Stimulated activated effector memory CD8-positive, alpha-beta T cell treated with anti-CD3 and anti-CD28 coated beads, Interleukin-12 subunit alpha, Interleukin-12 subunit beta, amount 100 ng/mL, for 72 hours (primary cell): ENCODE results near the gene ORAI2.
A peak's percentile ranks its signal among the peaks of the same experiment; 100 is the strongest.

Source experiments
- ATAC-seq: fragments of 150-1000 bp; cut with Tn5 transposase; 2 replicates; pipeline ENCODE4 v1.10.0; 2021
- DNase-seq, 2 donors: peaks; one replicate each; pipeline ENCODE4 v3.0.0; 2021 to 2022; ENCODE audit warnings: low spot score in 2 of 2
- H3K27ac Mint-ChIP-seq: one replicate; pipeline ENCODE4 v1.8.0; 2022; ENCODE audit warnings: mild to moderate bottlenecking, mixed read lengths
- H3K36me3 Mint-ChIP-seq: one replicate; pipeline ENCODE4 v1.8.0; 2022; ENCODE audit warnings: mild to moderate bottlenecking, mixed read lengths
- H3K4me1 Mint-ChIP-seq: one replicate; pipeline ENCODE4 v1.8.0; 2022; ENCODE audit warnings: mixed read lengths
- H3K4me3 Mint-ChIP-seq: one replicate; pipeline ENCODE4 v1.8.0; 2022; ENCODE audit warnings: mild to moderate bottlenecking, mixed read lengths
- H3K9me3 Mint-ChIP-seq: one replicate; pipeline ENCODE4 v1.8.0; 2022; ENCODE audit warnings: mixed read lengths

The ORAI2 gene

DNA sequence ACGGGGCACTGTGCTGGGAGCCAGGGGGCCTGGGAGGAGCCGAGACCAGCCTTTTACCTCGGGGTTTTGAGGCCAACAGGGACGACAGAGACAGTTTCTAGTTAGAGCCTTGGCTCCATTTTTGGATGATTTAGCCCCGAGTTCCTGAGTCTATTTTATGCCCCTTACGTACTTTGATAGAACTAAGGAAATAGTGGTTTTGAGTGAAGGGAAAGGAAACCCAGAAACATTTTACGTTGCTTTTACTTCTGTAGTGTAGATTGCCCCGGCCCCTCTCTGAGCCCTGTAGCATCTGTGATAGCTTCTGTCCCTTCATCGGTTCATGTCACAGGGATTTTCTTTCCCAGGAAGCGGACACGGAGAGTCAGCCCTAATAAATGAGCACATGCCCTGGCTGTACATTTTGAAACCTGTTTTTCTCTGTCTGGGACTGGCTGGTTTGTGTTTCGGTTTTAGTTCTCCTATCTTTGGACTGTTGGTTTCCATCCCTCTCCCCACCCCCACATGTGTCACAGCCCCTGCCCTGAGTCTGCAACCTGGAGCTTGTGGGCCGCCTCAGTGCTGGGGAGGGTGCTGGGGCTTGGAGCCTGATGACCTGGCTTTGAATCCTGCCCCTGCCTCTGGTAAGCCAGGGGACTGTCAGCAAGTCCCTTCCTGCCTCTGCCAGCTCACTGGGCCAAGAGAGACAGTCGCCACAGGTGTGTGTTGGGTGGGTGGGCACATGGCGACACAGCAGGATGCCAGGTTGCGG lies 6.9 kb upstream of the ORAI2 start:
- Mint-ChIP-seq H3K9me3 (no peaks in the 10 kb centered on the region), H3K36me3 (peaks cover 65% of the 10 kb centered on the region), H3K27ac (peak overlapping the region; percentile 100), H3K4me3 (peak overlapping the region; percentile 87), H3K4me1 (peaks cover 60% of the 10 kb centered on the region)
- peak; percentile 78 for ATAC-seq
- DNase-seq = peak; percentile 37 to 82

DNA sequence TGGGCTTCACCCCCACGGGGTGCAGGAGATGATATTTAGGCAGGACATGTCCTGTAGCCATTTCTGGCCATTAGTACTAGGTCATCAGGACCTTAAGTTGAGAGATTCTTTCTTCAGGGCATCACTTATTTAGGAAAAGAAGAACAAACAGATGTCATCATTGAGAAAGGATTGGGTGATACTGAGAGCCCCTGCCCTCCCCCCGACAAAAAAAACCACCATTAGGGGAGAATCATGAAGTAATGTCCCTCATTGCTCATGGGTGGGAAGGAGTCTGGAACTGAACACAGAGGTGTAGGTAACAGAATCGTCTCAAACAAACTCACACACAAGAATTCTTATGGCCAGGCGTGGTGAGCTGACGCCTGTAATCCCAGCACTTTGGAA lies 6.4 kb upstream of the ORAI2 start:
- H3K4me3 Mint-ChIP-seq = peak overlapping the region; percentile 87
- no peak for DNase-seq
- H3K27ac Mint-ChIP-seq = peak overlapping the region; percentile 100
- no peaks in the 10 kb centered on the region for H3K9me3 Mint-ChIP-seq
- ATAC-seq = no peak
- H3K36me3 Mint-ChIP-seq = peaks cover 65% of the 10 kb centered on the region
- H3K4me1 Mint-ChIP-seq = peaks cover 66% of the 10 kb centered on the region

DNA sequence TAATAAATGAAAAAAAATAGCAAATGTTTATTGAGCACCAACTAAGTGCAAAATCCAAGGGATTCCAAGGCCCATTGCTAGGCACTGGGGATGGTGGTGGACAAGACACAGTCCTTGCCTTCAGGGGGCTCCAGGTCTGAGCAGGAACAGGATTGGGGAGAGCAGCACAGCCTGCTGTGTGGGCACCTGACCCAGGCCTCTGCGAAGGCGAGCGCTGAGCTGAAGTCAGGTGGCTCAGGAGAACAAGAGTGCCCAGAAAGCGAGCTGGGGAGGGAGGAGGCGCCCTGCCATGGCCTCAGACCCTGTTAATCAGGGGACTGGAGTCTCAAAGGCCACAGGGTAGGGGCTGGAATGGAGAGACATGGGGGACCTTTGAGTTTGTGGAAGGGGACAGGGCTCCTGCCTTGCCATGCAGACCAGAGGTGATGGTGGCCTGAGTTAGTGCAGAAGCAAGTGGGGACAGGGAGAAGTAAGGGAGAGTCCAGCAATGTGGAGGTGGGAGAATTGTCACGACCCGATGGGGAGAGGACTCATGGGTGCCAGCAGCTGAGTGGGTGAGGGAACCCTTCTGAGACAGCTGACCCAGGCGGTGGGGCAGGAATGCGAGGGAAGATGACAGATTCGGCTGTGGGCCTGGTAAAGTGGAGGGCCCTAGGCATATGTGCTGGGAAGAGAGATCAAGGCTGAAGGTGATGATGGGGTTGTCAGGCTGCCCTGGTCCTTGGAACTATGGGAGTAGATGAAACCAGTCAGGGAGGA lies 4.1 kb upstream of the ORAI2 start:
- ATAC-seq = no peak
- Mint-ChIP-seq H3K4me1 (peaks cover 64% of the 10 kb centered on the region), H3K9me3 (no peaks in the 10 kb centered on the region), H3K4me3 (peak overlapping the region; percentile 32), H3K27ac (peak overlapping the region; percentile 100), H3K36me3 (peaks cover 55% of the 10 kb centered on the region)
- no peak for DNase-seq

DNA sequence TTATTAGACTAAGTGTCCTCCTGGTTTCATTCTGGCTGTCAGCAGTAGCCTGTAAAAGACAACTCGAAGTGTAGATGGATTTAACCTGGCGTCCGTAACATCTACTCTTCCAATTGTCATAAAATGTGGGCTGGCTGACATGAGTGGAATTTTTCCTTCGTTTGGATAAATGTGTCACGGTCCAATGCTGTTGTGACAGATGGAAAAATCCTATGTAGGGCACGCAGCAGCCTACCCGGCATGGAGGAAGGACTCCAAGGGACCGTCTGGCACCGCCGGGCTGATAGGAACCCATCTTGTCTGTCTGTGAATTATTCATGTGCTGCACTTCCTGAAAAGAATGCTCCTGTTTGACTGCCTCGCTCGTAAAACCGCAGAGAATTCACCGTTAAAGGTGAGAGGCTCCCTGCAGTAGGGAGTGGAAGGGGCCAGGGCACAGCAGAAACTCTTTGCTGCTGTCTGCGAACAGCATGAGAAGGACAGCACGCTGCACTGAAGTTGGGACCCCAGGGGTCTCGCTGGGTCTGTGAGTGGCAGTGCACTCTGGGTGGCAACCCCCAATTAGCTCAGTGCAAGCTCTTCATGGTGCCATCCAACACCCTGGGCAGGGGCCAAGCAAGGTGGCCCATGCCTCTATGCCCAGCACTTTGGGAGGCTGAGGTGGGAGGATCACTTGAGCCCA lies 1.6 kb upstream of the ORAI2 start:
- Mint-ChIP-seq H3K4me1 (peaks cover 48% of the 10 kb centered on the region), H3K27ac (peak overlapping the region; percentile 100), H3K4me3 (peak overlapping the region; percentile 59), H3K9me3 (no peaks in the 10 kb centered on the region), H3K36me3 (peaks cover 52% of the 10 kb centered on the region)
- peak in 1 of 2 donors; percentile 71 for DNase-seq
- peak; percentile 33 for ATAC-seq

GRCh38 chr7:102432442-102433218 lies 745 bp upstream of the ORAI2 start:
- peak; percentile 38 for ATAC-seq
- DNase-seq = no peak
- Mint-ChIP-seq H3K36me3 (peaks cover 49% of the 10 kb centered on the region), H3K9me3 (no peaks in the 10 kb centered on the region), H3K4me3 (peak overlapping the region; percentile 59), H3K27ac (peak overlapping the region; percentile 50), H3K4me1 (peaks cover 41% of the 10 kb centered on the region)

DNA sequence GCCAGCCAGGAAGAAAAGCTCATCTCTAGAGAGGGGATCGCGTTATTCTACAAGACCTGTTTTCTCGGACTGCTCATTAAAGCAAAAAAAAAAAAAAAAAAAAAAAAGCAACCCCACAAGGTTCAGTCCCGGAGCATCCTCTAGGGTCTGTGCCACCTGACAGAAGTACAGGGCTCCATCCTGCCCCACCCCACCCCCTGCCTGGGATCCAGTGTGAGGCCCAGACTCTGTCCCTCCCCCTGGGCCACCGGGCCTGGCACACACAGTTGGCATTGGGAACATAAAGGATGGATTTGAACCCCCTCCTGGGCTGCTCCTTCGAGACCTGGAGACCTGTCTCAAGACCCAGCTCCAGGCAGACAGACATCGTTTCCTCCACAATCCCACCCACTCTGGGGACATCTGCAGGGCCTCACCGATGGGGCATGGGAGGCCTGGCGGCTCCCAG lies 688 bp downstream of the ORAI2 start:
- peak overlapping the region; percentile 90 for H3K4me3 Mint-ChIP-seq
- ATAC-seq = peak; percentile 22
- peak overlapping the region; percentile 95 for H3K27ac Mint-ChIP-seq
- H3K4me1 Mint-ChIP-seq = peaks cover 39% of the 10 kb centered on the region
- H3K9me3 Mint-ChIP-seq = no peaks in the 10 kb centered on the region
- peaks cover 56% of the 10 kb centered on the region for H3K36me3 Mint-ChIP-seq
- DNase-seq = peak in 1 of 2 donors; percentile 62

GRCh38 chr7:102436118-102436517 lies 2.7 kb downstream of the ORAI2 start:
- DNase-seq = no peak
- no peak for ATAC-seq
- H3K4me1 Mint-ChIP-seq = peaks cover 20% of the 10 kb centered on the region
- no peaks in the 10 kb centered on the region for H3K9me3 Mint-ChIP-seq
- H3K27ac Mint-ChIP-seq = no peak overlapping the region
- peaks cover 72% of the 10 kb centered on the region for H3K36me3 Mint-ChIP-seq
- H3K4me3 Mint-ChIP-seq = peak overlapping the region; percentile 90

DNA sequence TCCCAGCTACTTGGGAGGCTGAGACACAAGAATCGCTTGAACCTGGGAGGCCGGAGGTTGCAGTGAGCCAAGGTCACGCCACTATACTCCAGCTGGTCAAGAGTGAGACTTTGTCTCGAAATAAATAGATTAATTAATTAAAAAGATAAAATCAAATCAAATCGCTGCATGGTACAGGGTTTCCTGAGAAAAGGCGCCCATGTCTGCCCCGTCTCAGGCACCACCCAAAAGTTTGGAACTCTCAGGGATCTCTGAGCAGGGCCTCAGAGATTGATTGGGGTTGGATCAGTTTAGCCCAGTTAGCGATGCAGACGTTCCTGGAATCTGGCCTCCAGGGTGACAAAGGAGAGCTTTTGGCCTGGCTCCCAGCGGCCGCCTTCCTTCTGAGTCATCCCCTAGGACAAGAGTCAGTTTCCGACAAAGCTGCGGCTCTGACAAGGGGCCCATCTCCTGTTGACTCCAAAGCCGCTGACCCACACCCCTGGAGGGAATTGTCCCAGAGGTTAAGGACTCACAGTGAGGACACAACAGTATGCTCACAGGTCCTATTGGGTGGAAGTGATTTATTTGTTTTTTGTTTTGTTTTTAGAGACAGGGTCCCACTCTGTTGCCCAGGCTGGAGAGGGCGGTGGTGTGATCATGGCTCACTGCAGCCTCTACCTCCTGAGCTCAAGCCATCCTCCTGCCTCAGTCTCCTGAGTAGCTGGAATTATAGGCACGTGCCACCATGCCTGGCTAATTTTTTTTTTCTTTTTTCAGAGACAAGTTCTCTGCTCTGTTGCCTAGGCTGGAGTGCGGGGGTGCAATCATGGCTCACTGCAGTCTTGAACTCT lies 6.8 kb downstream of the ORAI2 start:
- Mint-ChIP-seq H3K9me3 (no peaks in the 10 kb centered on the region), H3K4me3 (no peak overlapping the region), H3K36me3 (peaks cover 82% of the 10 kb centered on the region), H3K4me1 (no peaks in the 10 kb centered on the region), H3K27ac (no peak overlapping the region)
- no peak for DNase-seq
- no peak for ATAC-seq

DNA sequence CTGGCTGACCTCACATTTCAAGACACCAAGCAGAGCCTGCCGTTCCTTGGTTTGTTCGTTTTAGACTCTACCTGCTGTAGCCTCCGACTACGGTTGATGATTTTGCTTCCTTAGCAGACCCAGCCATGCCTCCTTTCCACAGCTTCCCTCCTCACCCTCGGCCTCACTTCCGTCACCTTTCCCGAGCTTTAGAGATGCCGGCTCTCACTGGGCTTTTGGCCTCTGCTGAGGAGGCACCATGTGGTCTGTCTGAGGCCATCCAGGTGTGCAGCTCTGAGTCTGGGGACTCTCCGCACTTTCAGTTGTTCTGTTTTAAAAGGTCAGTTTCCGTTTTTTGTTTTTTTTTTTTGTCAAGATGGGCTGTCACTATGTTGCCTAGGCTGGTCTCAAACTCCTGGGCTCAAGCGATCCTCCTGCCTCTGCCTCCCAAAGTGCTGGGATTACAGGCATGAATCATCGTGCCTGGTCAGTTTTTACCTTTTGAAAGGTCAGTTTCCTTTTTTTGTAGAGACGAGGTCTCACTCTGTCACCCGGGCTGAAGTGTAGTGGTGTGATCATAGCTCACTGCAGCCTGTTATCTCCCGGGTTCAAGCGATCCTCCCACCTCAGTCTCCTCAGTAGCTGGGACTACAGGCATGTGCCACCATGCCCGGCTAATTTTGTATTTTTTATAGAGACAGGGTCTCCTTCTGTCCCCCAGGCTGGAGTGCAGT lies 11.7 kb downstream of the ORAI2 start:
- DNase-seq (no peak), ATAC-seq (no peak)
- H3K4me1 Mint-ChIP-seq = no peaks in the 10 kb centered on the region
- H3K4me3 Mint-ChIP-seq = no peak overlapping the region
- H3K27ac Mint-ChIP-seq = peak overlapping the region; percentile 67
- H3K9me3 Mint-ChIP-seq = no peaks in the 10 kb centered on the region
- H3K36me3 Mint-ChIP-seq = peaks cover 74% of the 10 kb centered on the region

- Mint-ChIP-seq H3K36me3 (peaks cover 68% of the 10 kb centered on the region), H3K4me3 (no peak overlapping the region), H3K4me1 (no peaks in the 10 kb centered on the region), H3K27ac (peak overlapping the region; percentile 67), H3K9me3 (no peaks in the 10 kb centered on the region)
- no peak for DNase-seq
- no peak for ATAC-seq
These were observed 12.3 kb downstream of the ORAI2 start for GRCh38 chr7:102445674-102446071.

DNA sequence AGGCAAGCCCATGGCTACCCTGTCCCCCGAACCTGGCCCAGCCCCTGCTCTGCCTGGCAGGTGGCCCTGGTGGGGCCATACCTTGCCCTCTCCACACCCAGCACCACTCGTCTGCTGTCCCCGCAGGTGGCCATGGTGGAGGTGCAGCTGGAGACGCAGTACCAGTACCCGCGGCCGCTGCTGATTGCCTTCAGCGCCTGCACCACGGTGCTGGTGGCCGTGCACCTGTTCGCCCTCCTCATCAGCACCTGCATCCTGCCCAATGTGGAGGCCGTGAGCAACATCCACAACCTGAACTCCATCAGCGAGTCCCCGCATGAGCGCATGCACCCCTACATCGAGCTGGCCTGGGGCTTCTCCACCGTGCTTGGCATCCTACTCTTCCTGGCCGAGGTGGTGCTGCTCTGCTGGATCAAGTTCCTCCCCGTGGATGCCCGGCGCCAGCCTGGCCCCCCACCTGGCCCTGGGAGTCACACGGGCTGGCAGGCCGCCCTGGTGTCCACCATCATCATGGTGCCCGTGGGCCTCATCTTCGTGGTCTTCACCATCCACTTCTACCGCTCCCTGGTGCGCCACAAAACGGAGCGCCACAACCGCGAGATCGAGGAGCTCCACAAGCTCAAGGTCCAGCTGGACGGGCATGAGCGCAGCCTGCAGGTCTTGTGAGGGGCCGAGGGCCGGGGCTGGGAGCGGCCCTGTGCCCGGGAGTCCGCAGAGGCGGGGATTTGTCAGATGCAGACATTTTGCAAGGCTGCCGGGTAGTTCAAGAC lies 13.2 kb downstream of the ORAI2 start:
- H3K36me3 Mint-ChIP-seq = peaks cover 62% of the 10 kb centered on the region
- no peaks in the 10 kb centered on the region for H3K9me3 Mint-ChIP-seq
- H3K4me3 Mint-ChIP-seq = no peak overlapping the region
- DNase-seq (no peak), ATAC-seq (no peak)
- no peaks in the 10 kb centered on the region for H3K4me1 Mint-ChIP-seq
- H3K27ac Mint-ChIP-seq = peak overlapping the region; percentile 67

GRCh38 chr7:102447311-102447710 lies 13.9 kb downstream of the ORAI2 start:
- no peaks in the 10 kb centered on the region for H3K9me3 Mint-ChIP-seq
- no peaks in the 10 kb centered on the region for H3K4me1 Mint-ChIP-seq
- H3K27ac Mint-ChIP-seq = no peak overlapping the region
- peaks cover 54% of the 10 kb centered on the region for H3K36me3 Mint-ChIP-seq
- ATAC-seq = no peak
- H3K4me3 Mint-ChIP-seq = no peak overlapping the region
- DNase-seq = no peak

GRCh38 chr7:102449136-102449535 lies 15.8 kb downstream of the ORAI2 start:
- Mint-ChIP-seq H3K27ac (no peak overlapping the region), H3K4me3 (no peak overlapping the region), H3K9me3 (no peaks in the 10 kb centered on the region), H3K36me3 (peaks cover 39% of the 10 kb centered on the region), H3K4me1 (no peaks in the 10 kb centered on the region)
- ATAC-seq = no peak
- no peak for DNase-seq
